HG03066 (cell line): ENCODE measurements around the gene NHEJ1.

Experiments
- ATAC-seq: cut with Tn5 transposase; IDR thresholded peaks from one replicate; pipeline ENCODE4 v1.9.1; 2021; ENCODE audit warnings: low read depth; ENCODE audit not compliant: unreplicated experiment

Gene NHEJ1

DNA sequence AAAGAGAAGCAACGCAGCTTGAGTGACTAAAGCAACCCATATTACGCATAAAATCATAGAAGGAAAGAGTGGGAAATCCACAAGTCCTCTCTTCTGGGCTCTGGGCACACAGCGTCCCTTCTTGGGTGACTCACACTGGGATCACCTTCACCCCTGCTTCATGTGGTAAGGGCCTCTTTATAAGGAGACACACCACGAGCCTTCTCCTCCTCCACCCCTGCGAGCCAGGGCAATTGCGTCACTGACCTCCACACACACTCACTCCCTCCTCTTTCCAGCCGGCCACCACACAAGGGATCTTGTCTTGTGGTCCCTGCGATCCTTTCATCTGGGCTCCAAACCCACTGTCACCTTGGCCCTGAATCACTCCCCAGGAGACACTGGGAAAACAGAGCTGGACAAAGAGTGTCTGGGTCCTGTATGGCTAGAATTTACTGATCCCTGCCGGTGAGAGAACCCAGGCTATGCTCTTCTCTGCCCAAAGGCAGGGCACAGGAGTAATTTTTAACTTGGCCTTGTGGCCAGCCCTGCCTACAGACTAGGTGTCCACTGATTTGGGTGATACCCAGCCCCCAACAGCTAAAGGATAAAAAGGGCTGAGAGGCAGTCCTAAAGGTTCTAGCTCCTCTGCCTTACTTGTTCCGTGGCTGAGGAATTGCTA, 35.3 kb downstream of the NHEJ1 start:
- ATAC-seq = no peak

DNA sequence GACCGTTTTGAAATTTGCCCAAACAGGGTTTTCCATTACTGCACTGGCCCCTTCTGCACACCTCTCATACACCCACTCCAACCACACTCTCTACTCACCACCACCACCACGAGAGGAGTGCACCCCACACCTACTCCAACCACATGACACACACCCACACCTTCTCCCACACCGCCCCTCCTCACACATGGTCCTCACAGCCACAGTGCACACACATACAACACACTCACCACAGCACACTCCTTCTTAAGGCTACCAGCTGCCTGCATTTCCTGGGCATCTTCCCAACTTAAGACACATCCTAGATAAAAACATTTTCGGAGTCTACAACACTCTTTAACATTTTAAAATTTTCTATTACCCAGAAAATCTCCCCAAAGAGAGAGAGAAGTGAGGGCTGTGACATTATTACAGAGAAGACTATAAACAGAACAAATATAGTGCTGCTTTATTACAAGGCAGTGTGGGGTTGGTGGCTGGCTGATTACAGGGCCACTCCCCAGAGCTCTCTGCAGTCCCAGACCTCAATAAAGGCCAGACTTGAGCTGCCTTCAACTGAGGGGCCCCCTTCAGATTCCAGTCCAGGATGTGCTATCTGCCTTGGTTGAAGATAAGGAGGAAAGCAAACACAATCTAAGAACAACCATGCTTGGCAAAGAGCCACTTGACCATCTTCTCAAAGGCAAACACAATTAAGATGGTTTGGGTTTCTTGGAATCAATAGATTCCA, 36.1 kb downstream of the NHEJ1 start:
- no peak for ATAC-seq

DNA sequence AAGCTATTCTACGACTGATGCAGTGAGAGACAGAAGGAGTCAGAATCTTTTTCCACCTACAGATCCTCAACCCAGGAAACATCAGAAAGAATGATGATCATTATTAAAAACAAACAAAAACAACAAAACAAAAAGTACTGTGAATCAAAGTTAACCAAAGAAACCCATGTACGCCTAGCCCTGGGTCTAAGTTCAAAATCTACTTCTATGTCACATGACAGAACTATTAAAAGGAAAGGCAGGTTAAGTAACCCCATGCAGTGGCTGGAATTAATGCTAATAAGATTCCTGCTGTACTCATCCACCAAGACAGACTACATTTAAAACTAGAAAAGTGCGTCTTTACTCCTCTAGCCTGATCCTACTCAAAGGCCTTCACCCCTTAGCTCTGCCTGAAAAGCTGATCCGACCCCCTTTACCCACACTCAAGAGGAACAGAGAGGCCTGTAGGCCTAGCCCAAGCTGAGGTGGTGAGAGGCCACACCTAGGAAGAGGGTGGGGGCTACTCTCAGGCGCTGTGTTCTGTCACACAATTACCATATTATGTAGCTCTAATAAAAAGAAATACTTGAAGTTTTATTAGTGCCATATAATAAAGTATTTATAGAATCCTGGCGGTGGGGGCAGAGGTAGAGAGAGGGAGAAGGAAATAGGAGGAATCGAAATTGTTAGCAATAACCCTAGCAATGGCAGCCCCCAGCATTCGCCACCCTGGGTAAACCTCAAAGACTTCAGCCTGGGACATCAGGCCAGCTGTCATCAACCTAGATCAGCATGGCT, 37.1 kb downstream of the NHEJ1 start:
- ATAC-seq = no peak

- ATAC-seq = no peak
Observed at GRCh38 chr2:219122202-219122980, 38.2 kb downstream of the NHEJ1 start.

- ATAC-seq = no peak
Observed at GRCh38 chr2:219120082-219120481, 40.5 kb downstream of the NHEJ1 start.

DNA sequence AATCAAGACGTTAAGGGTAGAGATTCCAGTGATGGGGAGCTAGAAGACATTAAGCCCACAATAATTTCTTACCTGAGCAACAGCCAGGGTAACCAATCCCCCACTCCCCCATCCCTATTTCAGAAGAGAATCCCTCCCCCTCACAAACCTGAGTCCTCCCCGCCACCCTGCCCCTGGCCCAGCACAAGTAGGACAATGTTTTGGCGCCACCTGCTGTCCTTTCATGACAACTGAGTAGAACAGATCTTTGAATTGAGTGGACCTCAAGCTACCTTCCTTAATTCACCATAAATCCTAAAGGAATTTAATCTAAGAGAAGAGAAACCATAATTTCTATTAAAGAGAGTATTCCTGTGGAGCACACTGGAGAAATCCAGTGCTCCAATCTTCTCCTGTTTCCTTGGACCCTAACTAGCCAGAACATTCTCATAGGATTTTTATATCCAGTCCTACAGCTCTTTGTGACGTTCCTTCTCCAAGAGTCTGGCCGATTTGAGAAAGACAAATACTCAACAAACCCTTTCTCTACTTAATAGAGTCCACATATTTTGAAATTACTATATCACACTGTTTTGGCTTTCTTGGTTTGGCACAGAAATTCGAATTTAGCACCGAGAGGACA, 41.1 kb downstream of the NHEJ1 start:
- ATAC-seq = no peak

- no peak for ATAC-seq
Observed at GRCh38 chr2:219118504-219118903, 42.1 kb downstream of the NHEJ1 start.

DNA sequence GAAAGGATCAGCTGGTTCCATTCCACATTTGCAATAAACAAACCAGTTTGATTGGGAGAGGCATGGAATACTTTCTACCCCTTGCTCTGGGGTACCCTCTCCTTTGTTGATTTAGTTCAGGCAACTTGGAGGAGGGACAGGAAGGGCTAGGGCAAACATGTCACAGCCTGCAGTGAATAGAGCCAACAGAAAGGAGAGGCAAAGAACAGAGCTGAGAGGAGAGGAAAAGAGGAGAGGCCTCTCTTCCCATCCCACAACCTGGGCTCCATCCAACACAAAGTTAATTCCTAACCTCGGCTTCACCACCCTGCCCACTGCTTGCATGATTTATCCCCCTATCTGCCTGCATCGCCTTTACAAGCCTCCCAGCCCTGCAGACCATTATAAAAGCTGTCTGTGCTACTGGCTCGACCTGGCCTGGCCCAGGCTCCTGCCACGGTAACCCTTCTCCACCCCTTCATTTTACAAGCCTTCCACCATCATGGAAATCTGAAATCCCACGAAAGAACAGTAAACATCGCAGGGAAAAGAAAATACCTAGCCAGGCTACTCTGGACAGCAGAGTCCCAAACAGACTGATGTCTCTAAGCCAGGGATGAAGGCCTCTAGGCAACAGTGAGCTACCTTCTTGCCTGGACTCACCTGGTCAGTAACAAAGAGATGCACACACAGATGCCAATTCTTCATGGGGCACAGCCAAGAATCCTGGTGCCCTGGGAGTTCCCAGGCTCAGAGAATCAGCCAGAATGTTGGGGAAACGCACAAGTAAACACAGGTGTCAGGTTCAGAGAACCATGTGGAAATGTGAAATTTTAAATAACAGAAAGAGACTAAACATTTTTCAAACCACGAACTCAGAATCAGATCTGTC, 43.6 kb downstream of the NHEJ1 start:
- ATAC-seq = no peak

GRCh38 chr2:219112651-219113338, 47.8 kb downstream of the NHEJ1 start:
- ATAC-seq = no peak

- ATAC-seq = no peak
Observed at GRCh38 chr2:219112062-219112406, 48.6 kb downstream of the NHEJ1 start.

GRCh38 chr2:219111375-219112061, 49.1 kb downstream of the NHEJ1 start:
- ATAC-seq = no peak

- no peak for ATAC-seq
Observed at GRCh38 chr2:219109471-219109870, 51.1 kb downstream of the NHEJ1 start.

GRCh38 chr2:219107758-219108157, 52.9 kb downstream of the NHEJ1 start:
- ATAC-seq = no peak

- ATAC-seq = no peak
Observed at GRCh38 chr2:219106251-219106650, 54.4 kb downstream of the NHEJ1 start.

DNA sequence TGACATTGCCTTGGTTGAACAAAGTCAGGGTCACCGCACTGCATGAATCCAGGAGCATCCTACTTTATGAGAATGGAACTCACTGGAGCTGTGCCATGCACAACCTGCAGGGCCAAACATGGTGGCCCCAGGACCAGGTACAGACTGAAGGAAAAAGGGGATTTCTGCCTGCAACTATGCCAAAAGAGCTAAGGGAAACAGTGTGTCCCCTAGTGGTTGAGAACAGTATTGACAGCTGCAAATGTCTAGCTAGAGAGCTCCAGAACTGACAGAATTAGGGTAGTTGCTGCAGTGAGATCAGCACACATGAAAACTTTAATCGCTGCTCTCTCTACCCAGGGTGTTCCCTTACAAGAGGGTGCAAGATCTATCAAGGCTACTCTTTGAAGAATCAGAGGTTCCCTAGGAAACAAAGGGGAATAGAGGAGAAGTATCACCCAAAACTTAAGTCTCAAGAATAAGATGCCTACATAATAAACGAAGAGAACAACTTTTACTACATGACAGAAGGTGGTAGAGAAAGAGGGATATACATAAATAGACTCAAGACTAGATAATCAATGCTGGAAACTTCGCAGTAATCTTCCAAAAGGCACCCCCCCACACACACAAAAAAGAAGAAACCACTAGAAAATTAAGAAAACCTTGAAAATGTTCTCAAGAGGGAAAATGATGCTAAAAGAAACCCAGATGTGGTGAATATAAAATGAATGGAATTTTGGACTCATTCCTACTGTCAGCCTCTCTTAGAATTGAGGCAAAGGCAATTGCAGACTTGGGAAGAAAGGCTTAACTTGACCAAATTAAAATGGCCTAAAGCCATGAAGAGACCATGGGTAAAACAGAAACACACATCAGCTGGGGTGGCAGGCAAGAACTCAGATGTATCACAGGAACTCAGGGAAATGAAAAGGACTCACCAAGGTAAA, 56.2 kb downstream of the NHEJ1 start:
- ATAC-seq = no peak

GRCh38 chr2:219099329-219099728, 61.3 kb downstream of the NHEJ1 start:
- ATAC-seq = no peak

GRCh38 chr2:219095406-219095935, 65.1 kb downstream of the NHEJ1 start:
- no peak for ATAC-seq
